H9 (cell line): ENCODE results near the gene RPP38. TPM values are rescaled to one million over a fixed set of nuclear protein-coding genes. Genes with fewer than 3 reads are reported as not detected.

ENCODE experiments used
- DNase-seq: peaks from one replicate; pipeline ENCODE4 v3.0.0-alpha.2; 2017
- H2AFZ ChIP-seq: one replicate; pipeline ENCODE4 v1.6.1; 2013; ENCODE audit warnings: mild to moderate bottlenecking, low read length, control low read depth, moderate library complexity
- H2AK5ac ChIP-seq: 2 replicates; pipeline ENCODE4 v1.6.1; 2013; ENCODE audit warnings: low read length, control low read depth, mixed read lengths; ENCODE audit not compliant: insufficient read length
- H2BK120ac ChIP-seq: one replicate; pipeline ENCODE4 v1.6.1; 2013; ENCODE audit warnings: low read depth, mild to moderate bottlenecking, low read length, control low read depth, inconsistent platforms; ENCODE audit not compliant: poor library complexity, severe bottlenecking
- H2BK12ac ChIP-seq: 2 replicates; pipeline ENCODE4 v1.6.1; 2013; ENCODE audit warnings: low read length, control low read depth, mixed read lengths, low read depth; ENCODE audit not compliant: insufficient read length
- H2BK15ac ChIP-seq: 2 replicates; pipeline ENCODE4 v1.6.1; 2013; ENCODE audit warnings: low read depth, low read length, control low read depth
- H2BK20ac ChIP-seq: one replicate; pipeline ENCODE4 v1.6.1; 2013; ENCODE audit warnings: low read depth, mild to moderate bottlenecking, low read length, control low read depth, inconsistent platforms; ENCODE audit not compliant: poor library complexity, severe bottlenecking
- H2BK5ac ChIP-seq: 2 replicates; pipeline ENCODE4 v1.6.1; 2013; ENCODE audit warnings: low read length, control low read depth, mixed read lengths; ENCODE audit not compliant: insufficient read length
- H3K14ac ChIP-seq: 2 replicates; pipeline ENCODE4 v1.6.1; 2013; ENCODE audit warnings: low read length, control low read depth; ENCODE audit not compliant: insufficient read depth
- H3K18ac ChIP-seq: 2 replicates; pipeline ENCODE4 v1.6.1; 2013; ENCODE audit warnings: low read depth, mild to moderate bottlenecking, mixed read lengths, low read length, control low read depth; ENCODE audit not compliant: insufficient read length
- H3K23ac ChIP-seq: 2 replicates; pipeline ENCODE4 v1.6.1; 2013; ENCODE audit warnings: low read length, control low read depth, mixed read lengths, low read depth; ENCODE audit not compliant: insufficient read length
- H3K23me2 ChIP-seq: 2 replicates; pipeline ENCODE4 v1.6.1; 2013; ENCODE audit warnings: low read depth, mild to moderate bottlenecking, mixed read lengths, low read length, control low read depth; ENCODE audit not compliant: insufficient read length, poor library complexity, severe bottlenecking
- H3K27ac ChIP-seq: 2 replicates; pipeline ENCODE4 v1.5.1; 2013; ENCODE audit warnings: low read length, control low read depth, mixed read lengths, low read depth; ENCODE audit not compliant: insufficient read length
- H3K27me3 ChIP-seq: 2 replicates; pipeline ENCODE4 v1.6.1; 2013; ENCODE audit warnings: low read length, control low read depth, inconsistent platforms; ENCODE audit not compliant: insufficient read depth
- H3K4ac ChIP-seq: 2 replicates; pipeline ENCODE4 v1.6.1; 2013; ENCODE audit warnings: low read depth, mild to moderate bottlenecking, control low read depth, inconsistent platforms, low read length, moderate library complexity
- H3K4me1 ChIP-seq: 2 replicates; pipeline ENCODE4 v1.6.1; 2013; ENCODE audit warnings: low read length, control low read depth, inconsistent platforms; ENCODE audit not compliant: insufficient read depth
- H3K4me2 ChIP-seq: 2 replicates; pipeline ENCODE4 v1.6.1; 2013; ENCODE audit warnings: low read length, control low read depth, mixed read lengths; ENCODE audit not compliant: insufficient read length, insufficient read depth
- H3K56ac ChIP-seq: 2 replicates; pipeline ENCODE4 v1.6.1; 2013; ENCODE audit warnings: low read depth, mild to moderate bottlenecking, mixed read lengths, low read length, control low read depth; ENCODE audit not compliant: insufficient read length
- H3K79me1 ChIP-seq: 2 replicates; pipeline ENCODE4 v1.6.1; 2013; ENCODE audit warnings: low read depth, mild to moderate bottlenecking, moderate library complexity, low read length, control low read depth, inconsistent platforms; ENCODE audit not compliant: insufficient read depth, poor library complexity, severe bottlenecking
- H3K79me2 ChIP-seq: 2 replicates; pipeline ENCODE4 v1.6.1; 2013; ENCODE audit warnings: low read length, control low read depth, inconsistent platforms; ENCODE audit not compliant: insufficient read depth
- H3K9ac ChIP-seq: 2 replicates; pipeline ENCODE4 v1.6.1; 2013; ENCODE audit warnings: low read length, control low read depth, mixed read lengths; ENCODE audit not compliant: insufficient read length; ENCODE audit errors: extremely low read depth
- H3K9me3 ChIP-seq: one replicate; pipeline ENCODE4 v1.6.1; 2013; ENCODE audit warnings: low read depth, low read length, inconsistent platforms; ENCODE audit not compliant: control insufficient read depth
- H3T11ph ChIP-seq: one replicate; pipeline ENCODE4 v1.6.1; 2013; ENCODE audit warnings: mild to moderate bottlenecking, low read length, control low read depth, inconsistent platforms
- H4K20me1 ChIP-seq: one replicate; pipeline ENCODE4 v1.6.1; 2013; ENCODE audit not compliant: control insufficient read depth, insufficient read length, insufficient read depth
- H4K5ac ChIP-seq: 2 replicates; pipeline ENCODE4 v1.6.1; 2013; ENCODE audit warnings: low read depth, mild to moderate bottlenecking, mixed read lengths, low read length, control low read depth; ENCODE audit not compliant: insufficient read length
- H4K8ac ChIP-seq: replicated peaks from 2 replicates; pipeline ENCODE4 v1.6.1; 2013; ENCODE audit warnings: low read length, control low read depth, mixed read lengths, low read depth; ENCODE audit not compliant: insufficient read length
- H4K91ac ChIP-seq: 2 replicates; pipeline ENCODE4 v1.6.1; 2013; ENCODE audit warnings: low read depth, mild to moderate bottlenecking, moderate library complexity, mixed read lengths, low read length, control low read depth; ENCODE audit not compliant: insufficient read length
- H3K27ac Mint-ChIP-seq, 3 experiments: 2 replicates in 2 of 3; 3 replicates in 1 of 3; pipeline ENCODE4 v1.8.0; 2020 to 2021; ENCODE audit warnings: mixed read lengths in 3 of 3, mild to moderate bottlenecking in 1 of 3, moderate library complexity in 1 of 3
- H3K27me3 Mint-ChIP-seq: 2 replicates; pipeline ENCODE4 v1.8.0; 2021; ENCODE audit warnings: low read depth, mild to moderate bottlenecking, moderate library complexity, mixed read lengths
- H3K36me3 Mint-ChIP-seq, 3 experiments: 2 replicates in 2 of 3; 3 replicates in 1 of 3; pipeline ENCODE4 v1.8.0; 2020 to 2021; ENCODE audit warnings: low read depth in 3 of 3, mixed read lengths in 3 of 3; ENCODE audit not compliant: insufficient read depth in 1 of 3
- H3K4me1 Mint-ChIP-seq, 2 experiments: 2 replicates each; pipeline ENCODE4 v1.8.0; 2020; ENCODE audit warnings: mixed read lengths in 2 of 2
- H3K4me3 Mint-ChIP-seq, 2 experiments: 2 replicates in 1 of 2; 3 replicates in 1 of 2; pipeline ENCODE4 v1.8.0; 2020 to 2021; ENCODE audit warnings: mild to moderate bottlenecking in 2 of 2, mixed read lengths in 2 of 2, moderate library complexity in 1 of 2
- H3K9me3 Mint-ChIP-seq, 2 experiments: 2 replicates in 1 of 2; 3 replicates in 1 of 2; pipeline ENCODE4 v1.8.0; 2020; ENCODE audit warnings: mild to moderate bottlenecking in 2 of 2, mixed read lengths in 2 of 2, moderate library complexity in 1 of 2
- WGBS: extraction: QIAGEN DNeasy Blood & Tissue Kit; methylation state at CpG from one replicate; pipeline ENCODE4 v1.1.7; 2013; ENCODE audit warnings: missing lambda C conversion rate, low lambda C conversion rate, mixed read lengths; ENCODE audit not compliant: insufficient read length; ENCODE audit errors: extremely low coverage; 5-methylcytosine and 5-hydroxymethylcytosine counted together
- total RNA-seq: library from RNA; stranded (reverse); gene quantifications from 2 replicates; pipeline ENCODE4 v1.2.1, GENCODE V29; 2021
- TF ChIP-seq, protein P1 (sequence below): fragments of 200-600 bp; sonication (generic); conservative IDR thresholded peaks from 3 replicates; pipeline ENCODE4 v1.8.0; 2021; ENCODE audit warnings: antibody characterized with exemption, mild to moderate bottlenecking

The RPP38 gene
- total RNA-seq, 1 experiment from 2014 or later: 26.6 TPM

DNA sequence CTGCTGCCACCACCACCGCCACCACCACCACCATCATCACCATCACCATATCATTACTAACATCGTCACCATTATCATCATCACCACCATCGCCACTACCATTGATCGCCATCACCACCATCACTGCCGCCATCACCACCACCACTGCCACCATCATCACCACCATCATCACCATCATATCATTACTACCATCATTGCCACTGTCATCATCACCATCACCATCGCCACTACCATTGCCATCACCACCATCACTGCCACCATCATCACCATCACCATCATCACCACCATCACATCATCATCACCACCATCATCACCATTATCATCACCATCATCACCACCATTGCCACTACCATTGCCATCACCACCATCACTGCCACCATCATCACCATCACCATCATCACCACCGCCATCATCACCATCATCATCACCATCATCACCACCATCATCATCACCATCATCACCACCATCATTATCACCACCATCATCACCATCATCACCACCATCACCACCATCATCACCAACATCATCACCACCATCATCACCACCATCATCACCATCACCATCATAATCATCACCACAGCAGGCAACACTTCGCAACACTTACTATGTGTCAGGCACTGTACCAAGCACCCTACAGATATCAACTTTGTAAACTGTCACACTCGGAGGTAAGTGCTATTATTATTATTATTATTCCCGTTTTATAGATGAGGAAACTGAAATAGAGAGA is 52.1 kb downstream of the RPP38 start:
- no peak for DNase-seq
- no peak overlapping the region for H3K4me3 Mint-ChIP-seq
- Histone ChIP-seq H2AK5ac (no peak overlapping the region), H3K27me3 (no peaks in the 10 kb centered on the region), H3K9ac (no peak overlapping the region), H2BK12ac (no peak overlapping the region), H3K23me2 (no peaks in the 10 kb centered on the region), H4K91ac (no peak overlapping the region), H3K14ac (no peak overlapping the region), H3K79me1 (no peaks in the 10 kb centered on the region), H2BK15ac (no peak overlapping the region), H2BK120ac (no peak overlapping the region), H3K4me1 (no peaks in the 10 kb centered on the region), H4K8ac (no peak overlapping the region), H2BK20ac (no peak overlapping the region), H3K27ac (no peak overlapping the region), H3K18ac (no peak overlapping the region), H3K56ac (no peak overlapping the region), H4K20me1 (no peaks in the 10 kb centered on the region), H3T11ph (no peak overlapping the region), H3K79me2 (peaks cover 3% of the 10 kb centered on the region; the same call in 1 of the 2 replicates), H2BK5ac (no peak overlapping the region), H2AFZ (no peak overlapping the region), H4K5ac (no peak overlapping the region), H3K9me3 (no peaks in the 10 kb centered on the region), H3K4me2 (no peak overlapping the region), H3K23ac (no peak overlapping the region), H3K4ac (no peak overlapping the region)
- no CpG with 5 or more reads among the region's 10 CpGs for WGBS
- peaks cover 0 to 3% (median 0%) of the 10 kb centered on the region in 3 experiments; a peak in 1 of 7 replicates for H3K36me3 Mint-ChIP-seq
- H3K9me3 Mint-ChIP-seq: no peaks in the 10 kb centered on the region; a peak in 1 of 5 replicates
- H3K27me3 Mint-ChIP-seq: no peaks in the 10 kb centered on the region
- no peaks in the 10 kb centered on the region; a peak in 1 of 4 replicates for H3K4me1 Mint-ChIP-seq
- no peak overlapping the region for H3K27ac Mint-ChIP-seq
- TF ChIP-seq, protein P1, sequence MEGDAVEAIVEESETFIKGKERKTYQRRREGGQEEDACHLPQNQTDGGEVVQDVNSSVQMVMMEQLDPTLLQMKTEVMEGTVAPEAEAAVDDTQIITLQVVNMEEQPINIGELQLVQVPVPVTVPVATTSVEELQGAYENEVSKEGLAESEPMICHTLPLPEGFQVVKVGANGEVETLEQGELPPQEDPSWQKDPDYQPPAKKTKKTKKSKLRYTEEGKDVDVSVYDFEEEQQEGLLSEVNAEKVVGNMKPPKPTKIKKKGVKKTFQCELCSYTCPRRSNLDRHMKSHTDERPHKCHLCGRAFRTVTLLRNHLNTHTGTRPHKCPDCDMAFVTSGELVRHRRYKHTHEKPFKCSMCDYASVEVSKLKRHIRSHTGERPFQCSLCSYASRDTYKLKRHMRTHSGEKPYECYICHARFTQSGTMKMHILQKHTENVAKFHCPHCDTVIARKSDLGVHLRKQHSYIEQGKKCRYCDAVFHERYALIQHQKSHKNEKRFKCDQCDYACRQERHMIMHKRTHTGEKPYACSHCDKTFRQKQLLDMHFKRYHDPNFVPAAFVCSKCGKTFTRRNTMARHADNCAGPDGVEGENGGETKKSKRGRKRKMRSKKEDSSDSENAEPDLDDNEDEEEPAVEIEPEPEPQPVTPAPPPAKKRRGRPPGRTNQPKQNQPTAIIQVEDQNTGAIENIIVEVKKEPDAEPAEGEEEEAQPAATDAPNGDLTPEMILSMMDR: no peak
